ENCODE results near the gene TSPAN17. TPM values are rescaled to one million over a fixed set of nuclear protein-coding genes. Genes with fewer than 3 reads are reported as not detected.

The TSPAN17 gene
- polyA plus RNA-seq, 3 donors: 22.2 to 27.7 (median 24.1) TPM

DNA sequence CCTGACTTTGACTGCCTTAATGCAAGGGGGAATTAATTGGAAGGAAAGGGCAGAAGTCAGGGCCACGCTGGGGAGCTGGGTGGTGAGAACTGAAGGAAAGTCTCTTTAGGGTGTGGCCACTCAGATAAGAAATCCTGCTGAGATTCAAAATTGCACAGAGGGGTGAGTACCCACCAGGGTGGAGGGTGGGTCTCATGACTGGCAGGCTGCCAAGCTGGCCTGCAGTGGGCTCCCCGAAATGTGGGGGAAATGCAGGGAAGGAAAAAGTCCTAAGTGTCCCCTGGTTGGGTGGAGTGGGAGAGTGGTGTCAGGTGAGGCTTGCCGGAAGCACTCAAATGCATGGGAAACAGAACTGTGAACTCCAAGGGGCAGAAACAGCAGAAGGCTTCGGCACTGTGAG, 24.1 kb downstream of the TSPAN17 start:
- peaks cover 14 to 39% (median 22%) of the 10 kb centered on the region in 3 donors for H3K27me3 Mint-ChIP-seq (ENCODE audit: low read depth in 3 of 3)
- intact Hi-C loops (cut with micrococcal nuclease): no loop called here
- peaks cover 0 to 9% (median 0%) of the 10 kb centered on the region in 7 donors for H3K9me3 Mint-ChIP-seq
- Histone ChIP-seq H3K4me3 (replicated peaks in 1 of 3; ENCODE audit: low read depth in 2 of 3, low read length in 3 of 3) (no peak overlapping the region), H3K27me3 (ENCODE audit: control insufficient read depth in 2 of 2, insufficient read depth in 2 of 2, low read length in 2 of 2) (no peaks in the 10 kb centered on the region), H3K9ac (ENCODE audit: insufficient read depth, low read length, poor library complexity, severe bottlenecking) (no peak overlapping the region), H3K4me1 (ENCODE audit: control insufficient read depth in 1 of 2, insufficient read depth in 2 of 2, low read length in 2 of 2) (no peaks in the 10 kb centered on the region), H3K4me2 (replicated peaks; ENCODE audit: extremely low read depth, low read length, poor library complexity, severe bottlenecking) (no peak overlapping the region), H3K79me2 (ENCODE audit: insufficient read depth, low read length) (no peaks in the 10 kb centered on the region), H3K36me3 (replicated peaks in 1 of 2; ENCODE audit: control insufficient read depth in 1 of 2, insufficient read depth in 2 of 2, low read length in 2 of 2) (no peaks in the 10 kb centered on the region), H3K27ac (ENCODE audit: low read depth in 1 of 2, low read length in 2 of 2) (no peak overlapping the region), H4K20me1 (ENCODE audit: insufficient read depth, low read length) (no peaks in the 10 kb centered on the region), H3K9me3 (replicated peaks in 1 of 2; ENCODE audit: control insufficient read depth in 1 of 2, insufficient read depth in 1 of 2, low read length in 2 of 2) (no peaks in the 10 kb centered on the region), H2AFZ (ENCODE audit: insufficient read depth, low read depth, low read length, poor library complexity, severe bottlenecking) (no peak overlapping the region)
- TF ChIP-seq, protein P1, sequence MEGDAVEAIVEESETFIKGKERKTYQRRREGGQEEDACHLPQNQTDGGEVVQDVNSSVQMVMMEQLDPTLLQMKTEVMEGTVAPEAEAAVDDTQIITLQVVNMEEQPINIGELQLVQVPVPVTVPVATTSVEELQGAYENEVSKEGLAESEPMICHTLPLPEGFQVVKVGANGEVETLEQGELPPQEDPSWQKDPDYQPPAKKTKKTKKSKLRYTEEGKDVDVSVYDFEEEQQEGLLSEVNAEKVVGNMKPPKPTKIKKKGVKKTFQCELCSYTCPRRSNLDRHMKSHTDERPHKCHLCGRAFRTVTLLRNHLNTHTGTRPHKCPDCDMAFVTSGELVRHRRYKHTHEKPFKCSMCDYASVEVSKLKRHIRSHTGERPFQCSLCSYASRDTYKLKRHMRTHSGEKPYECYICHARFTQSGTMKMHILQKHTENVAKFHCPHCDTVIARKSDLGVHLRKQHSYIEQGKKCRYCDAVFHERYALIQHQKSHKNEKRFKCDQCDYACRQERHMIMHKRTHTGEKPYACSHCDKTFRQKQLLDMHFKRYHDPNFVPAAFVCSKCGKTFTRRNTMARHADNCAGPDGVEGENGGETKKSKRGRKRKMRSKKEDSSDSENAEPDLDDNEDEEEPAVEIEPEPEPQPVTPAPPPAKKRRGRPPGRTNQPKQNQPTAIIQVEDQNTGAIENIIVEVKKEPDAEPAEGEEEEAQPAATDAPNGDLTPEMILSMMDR (IDR thresholded peaks at IDR 0.05): no peak
- no peaks in the 10 kb centered on the region for H3K4me1 Mint-ChIP-seq
- WGBS (ENCODE audit: insufficient coverage): 67% methylated on average over 4 of the region's 4 CpGs
- H3K36me3 Mint-ChIP-seq: no peaks in the 10 kb centered on the region
- no peak overlapping the region for H3K27ac Mint-ChIP-seq
- DNase-seq: no peak
- no peak overlapping the region for H3K4me3 Mint-ChIP-seq

- Histone ChIP-seq H3K4me2 (replicated peaks; ENCODE audit: extremely low read depth, low read length, poor library complexity, severe bottlenecking) (no peak overlapping the region), H3K36me3 (replicated peaks in 1 of 2; ENCODE audit: control insufficient read depth in 1 of 2, insufficient read depth in 2 of 2, low read length in 2 of 2) (no peaks in the 10 kb centered on the region), H2AFZ (ENCODE audit: insufficient read depth, low read depth, low read length, poor library complexity, severe bottlenecking) (no peak overlapping the region), H3K9me3 (replicated peaks in 1 of 2; ENCODE audit: control insufficient read depth in 1 of 2, insufficient read depth in 1 of 2, low read length in 2 of 2) (no peaks in the 10 kb centered on the region), H3K4me1 (ENCODE audit: control insufficient read depth in 1 of 2, insufficient read depth in 2 of 2, low read length in 2 of 2) (no peaks in the 10 kb centered on the region), H3K27ac (ENCODE audit: low read depth in 1 of 2, low read length in 2 of 2) (no peak overlapping the region), H3K9ac (ENCODE audit: insufficient read depth, low read length, poor library complexity, severe bottlenecking) (no peak overlapping the region), H3K27me3 (ENCODE audit: control insufficient read depth in 2 of 2, insufficient read depth in 2 of 2, low read length in 2 of 2) (no peaks in the 10 kb centered on the region), H3K4me3 (replicated peaks in 1 of 3; ENCODE audit: low read depth in 2 of 3, low read length in 3 of 3) (no peak overlapping the region), H3K79me2 (ENCODE audit: insufficient read depth, low read length) (no peaks in the 10 kb centered on the region), H4K20me1 (ENCODE audit: insufficient read depth, low read length) (no peaks in the 10 kb centered on the region)
- H3K27ac Mint-ChIP-seq: no peak overlapping the region
- WGBS (ENCODE audit: insufficient coverage): 72% methylated on average over 9 of the region's 18 CpGs
- peaks cover 0 to 6% (median 0%) of the 10 kb centered on the region in 7 donors for H3K9me3 Mint-ChIP-seq
- DNase-seq: no peak
- intact Hi-C loops (cut with micrococcal nuclease): no loop called here
- no peaks in the 10 kb centered on the region for H3K4me1 Mint-ChIP-seq
- H3K36me3 Mint-ChIP-seq: no peaks in the 10 kb centered on the region
- H3K4me3 Mint-ChIP-seq: no peak overlapping the region
- TF ChIP-seq, protein P1 (IDR thresholded peaks at IDR 0.05): no peak
- peaks cover 18 to 39% (median 22%) of the 10 kb centered on the region in 3 donors for H3K27me3 Mint-ChIP-seq (ENCODE audit: low read depth in 3 of 3)
These were observed 24.8 kb downstream of the TSPAN17 start for GRCh38 chr5:176671890-176672747.

Data from CD14-positive monocyte (primary cell).